Tibial nerve (tissue), 4 donors: ENCODE data around the gene UBASH3B. TPM values are rescaled to one million over a fixed set of nuclear protein-coding genes. Genes with fewer than 3 reads are reported as not detected.

Experiments used
- DNase-seq, 2 donors: peaks; one replicate each; pipeline ENCODE4 v3.0.0-alpha.2; 2019; ENCODE audit warnings: low spot score in 2 of 2
- H3K27ac ChIP-seq, 4 donors: fragments of 200-600 bp; sonication (generic) in 3 of 4; one replicate each; pipeline ENCODE4 v1.5.1; 2017 to 2019; ENCODE audit warnings: mild to moderate bottlenecking in 1 of 4
- H3K27me3 ChIP-seq, 2 donors: fragments of 200-600 bp; sonication (generic) in 1 of 2; one replicate each; pipeline versions ENCODE4 v1.5.1 to v1.6.0; 2017 to 2019
- H3K36me3 ChIP-seq, 3 donors: fragments of 200-600 bp; sonication (generic); one replicate each; pipeline ENCODE4 v1.5.1; 2018 to 2019
- H3K4me1 ChIP-seq, 4 donors: fragments of 200-600 bp; sonication (generic) in 3 of 4; one replicate each; pipeline ENCODE4 v1.5.1; 2017 to 2019
- H3K4me3 ChIP-seq, 4 donors: fragments of 200-600 bp; sonication (generic) in 3 of 4; one replicate each; pipeline ENCODE4 v1.5.1; 2017 to 2019; ENCODE audit warnings: mild to moderate bottlenecking in 1 of 4, moderate library complexity in 1 of 4
- H3K9me3 ChIP-seq, 4 donors: fragments of 200-600 bp; sonication (generic) in 3 of 4; one replicate each; pipeline ENCODE4 v1.5.1; 2017 to 2019
- CTCF ChIP-seq, 5 experiments: fragments of 200-600 bp in 3 of 5; fragments of 450-650 bp in 2 of 5; sonication (generic) in 3 of 5; IDR thresholded peaks; one replicate each; pipeline ENCODE4 v1.5.1; 2016 to 2019; ENCODE audit warnings: antibody characterized with exemption in 5 of 5, mild to moderate bottlenecking in 3 of 5, moderate library complexity in 2 of 5
- EP300 ChIP-seq, 2 donors: sonication (generic); formaldehyde crosslinking; IDR thresholded peaks; one replicate each; pipeline ENCODE4 v1.6.1; 2017; ENCODE audit warnings: antibody characterized with exemption in 2 of 2, mild to moderate bottlenecking in 1 of 2
- POLR2A ChIP-seq, 2 donors: fragments of 450-650 bp; IDR thresholded peaks; one replicate each; pipeline ENCODE4 v1.6.1; 2017; ENCODE audit warnings: antibody characterized with exemption in 2 of 2, mild to moderate bottlenecking in 2 of 2, moderate library complexity in 2 of 2
- WGBS, 2 donors: methylation state at CpG; one replicate each; pipeline ENCODE4 v1.1.5; 2018; 5-methylcytosine and 5-hydroxymethylcytosine counted together
- total RNA-seq, 4 donors: library from RNA; depleted of rRNA; stranded (reverse); fragments of >200 nt; gene quantifications; one replicate each; pipeline ENCODE4 v1.1.0, GENCODE V29; 2016

The UBASH3B gene
- total RNA-seq, 4 donors from 2014 or later = 0.66 to 5.1 (median 1.8) TPM

GRCh38 chr11:122847466-122847865, 191.9 kb downstream of the UBASH3B start:
- H3K27ac ChIP-seq = no peak overlapping the region
- no peaks in the 10 kb centered on the region for H3K27me3 ChIP-seq
- no peak for TF ChIP-seq POLR2A (IDR thresholded peaks at IDR 0.05)
- no peak for TF ChIP-seq CTCF (IDR thresholded peaks at IDR 0.05)
- no peak for TF ChIP-seq EP300 (IDR thresholded peaks at IDR 0.05)
- no peaks in the 10 kb centered on the region for H3K36me3 ChIP-seq
- no peak for DNase-seq
- WGBS, 2 donors = 37 to 78% methylated on average over 1 of the region's 1 CpG
- H3K4me1 ChIP-seq = no peaks in the 10 kb centered on the region
- H3K4me3 ChIP-seq = no peak overlapping the region
- H3K9me3 ChIP-seq = no peaks in the 10 kb centered on the region

DNA sequence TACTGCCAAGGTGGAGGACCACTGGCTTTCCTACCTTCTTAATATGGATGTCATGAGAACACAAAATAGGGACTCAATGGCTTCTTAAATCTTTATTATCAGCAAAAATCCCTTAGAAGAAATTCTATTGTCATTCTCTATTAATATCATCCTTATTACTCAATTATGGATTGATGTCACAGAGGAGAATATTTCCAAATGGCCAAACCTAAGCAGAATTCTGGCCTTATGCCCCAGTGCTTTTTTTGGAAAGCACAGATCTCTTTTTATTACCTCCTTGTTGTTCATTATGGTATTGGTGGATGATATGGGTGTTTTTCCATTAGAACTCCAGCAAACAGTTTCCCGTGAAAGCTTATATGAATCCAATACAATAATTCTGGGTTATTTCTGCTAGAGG, 192.7 kb downstream of the UBASH3B start:
- TF ChIP-seq EP300 (IDR thresholded peaks at IDR 0.05) (peak in 1 of 2 donors; percentile 30), CTCF (IDR thresholded peaks at IDR 0.05) (no peak)
- H3K27me3 ChIP-seq = no peaks in the 10 kb centered on the region
- peak in 1 of 2 donors; percentile 37 for DNase-seq
- H3K36me3 ChIP-seq = no peaks in the 10 kb centered on the region
- peak overlapping the region in 1 of 4 donors; percentile 27 for H3K27ac ChIP-seq
- 64 to 74% methylated on average over 1 of the region's 1 CpG for WGBS, 2 donors
- H3K9me3 ChIP-seq = no peaks in the 10 kb centered on the region
- no peak overlapping the region for H3K4me3 ChIP-seq
- no peaks in the 10 kb centered on the region for H3K4me1 ChIP-seq

DNA sequence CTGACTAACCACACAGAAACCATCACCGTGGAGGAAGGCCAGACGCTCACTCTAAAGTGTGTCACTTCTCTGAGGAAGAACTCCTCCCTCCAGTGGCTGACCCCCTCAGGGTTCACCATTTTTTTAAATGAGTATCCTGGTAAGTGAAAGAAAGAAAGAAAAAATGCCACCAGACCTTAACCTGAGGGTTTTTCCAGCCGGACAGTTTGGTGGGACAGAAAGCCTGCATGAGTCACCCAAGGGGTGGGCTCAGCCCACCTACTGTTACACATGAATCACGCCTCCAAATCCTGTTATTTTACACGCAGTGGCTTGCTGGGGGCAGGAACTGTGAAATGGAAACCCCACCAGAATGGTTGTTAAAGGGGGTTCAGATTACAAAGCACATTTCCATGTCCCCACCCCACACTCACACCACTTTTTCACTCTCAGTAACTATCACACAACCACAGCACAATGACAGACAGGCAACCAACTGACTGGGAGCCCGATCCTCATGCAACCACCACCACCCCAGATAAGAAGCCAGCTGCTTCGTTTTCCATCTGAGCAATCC, 194.6 kb downstream of the UBASH3B start:
- Histone ChIP-seq H3K9me3 (no peaks in the 10 kb centered on the region), H3K27me3 (no peaks in the 10 kb centered on the region), H3K4me1 (no peaks in the 10 kb centered on the region), H3K27ac (no peak overlapping the region), H3K4me3 (no peak overlapping the region), H3K36me3 (no peaks in the 10 kb centered on the region)
- 55 to 62% methylated on average over 7 of the region's 7 CpGs for WGBS, 2 donors
- no peak for TF ChIP-seq EP300 (IDR thresholded peaks at IDR 0.05)
- TF ChIP-seq CTCF (IDR thresholded peaks at IDR 0.05) = no peak
- no peak for DNase-seq

DNA sequence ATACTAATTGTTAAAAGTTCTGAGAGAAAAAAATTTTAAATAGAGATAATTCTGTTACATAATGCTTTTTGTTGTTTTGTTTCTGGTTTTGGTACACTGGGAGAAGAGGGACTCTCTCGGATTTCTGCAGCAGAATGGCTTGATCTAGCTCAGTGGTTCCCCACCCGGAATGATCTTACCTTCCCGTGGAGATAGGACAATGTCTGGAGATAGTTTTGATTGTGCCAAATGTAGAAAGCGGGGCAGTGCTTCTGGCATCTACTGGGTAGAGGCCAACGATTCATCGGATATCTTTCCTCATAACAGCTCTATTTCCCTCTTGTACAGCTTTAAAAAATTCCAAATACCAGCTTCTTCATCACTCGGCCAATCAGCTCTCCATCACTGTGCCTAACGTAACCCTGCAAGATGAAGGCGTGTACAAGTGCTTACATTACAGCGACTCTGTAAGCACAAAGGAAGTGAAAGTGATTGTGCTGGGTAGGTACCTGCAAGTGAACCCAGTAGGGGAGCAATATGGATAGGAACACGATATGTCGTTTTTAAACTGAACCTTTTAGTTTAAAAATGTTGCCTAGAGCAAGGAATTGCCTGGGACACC, 195.9 kb downstream of the UBASH3B start:
- no peak for TF ChIP-seq EP300 (IDR thresholded peaks at IDR 0.05)
- no peak for TF ChIP-seq POLR2A (IDR thresholded peaks at IDR 0.05)
- TF ChIP-seq CTCF (IDR thresholded peaks at IDR 0.05) = no peak

GRCh38 chr11:122852074-122852795, 196.7 kb downstream of the UBASH3B start:
- 78 to 81% methylated on average over 10 of the region's 10 CpGs for WGBS, 2 donors
- Histone ChIP-seq H3K27ac (peak overlapping the region in 1 of 4 donors; percentile 29), H3K4me3 (no peak overlapping the region), H3K36me3 (no peaks in the 10 kb centered on the region), H3K27me3 (no peaks in the 10 kb centered on the region), H3K9me3 (no peaks in the 10 kb centered on the region), H3K4me1 (no peaks in the 10 kb centered on the region)
- DNase-seq = no peak
- no peak for TF ChIP-seq CTCF (IDR thresholded peaks at IDR 0.05)
- no peak for TF ChIP-seq POLR2A (IDR thresholded peaks at IDR 0.05)
- TF ChIP-seq EP300 (IDR thresholded peaks at IDR 0.05) = no peak

More for the DNA sequence above, 195.9 kb downstream of the UBASH3B start:
- 69 to 79% methylated on average over 12 of the region's 12 CpGs for WGBS, 2 donors
- Histone ChIP-seq H3K9me3 (no peaks in the 10 kb centered on the region), H3K27ac (peak overlapping the region in 1 of 4 donors; percentile 29), H3K27me3 (no peaks in the 10 kb centered on the region), H3K4me1 (no peaks in the 10 kb centered on the region), H3K36me3 (no peaks in the 10 kb centered on the region), H3K4me3 (no peak overlapping the region)
- DNase-seq = no peak
